ENCODE data around the gene LRRC30.

LRRC30 gene

GRCh38 chr18:7257426-7257740, 26.5 kb downstream of the LRRC30 start:
- no peak for ATAC-seq
- TF ChIP-seq PPARA (CRISPR knock-in tag; IDR thresholded peaks at IDR 0.05; ENCODE audit: borderline replicate concordance) (no peak), CSDC2 (CRISPR knock-in tag; IDR thresholded peaks at IDR 0.05) (no peak)

- no peak for TF ChIP-seq CREB5 (CRISPR knock-in tag; IDR thresholded peaks at IDR 0.05; ENCODE audit: low read depth)
- TF ChIP-seq SNAI2 (CRISPR knock-in tag; IDR thresholded peaks at IDR 0.05), result no peak; the same call in 1 of the 2 replicates
- TF ChIP-seq RARB (CRISPR knock-in tag; IDR thresholded peaks at IDR 0.05), result no peak
- no peak for TF ChIP-seq ZNF565 (CRISPR knock-in tag; conservative IDR thresholded peaks at IDR 0.05; ENCODE audit: low read depth)
- TF ChIP-seq ZNF8 (CRISPR knock-in tag; IDR thresholded peaks at IDR 0.05), result no peak
- TF ChIP-seq GLIS3 (CRISPR knock-in tag; IDR thresholded peaks at IDR 0.05), result no peak
- TF ChIP-seq POU6F1 (CRISPR knock-in tag; IDR thresholded peaks at IDR 0.05; ENCODE audit: borderline replicate concordance, low read depth), result no peak
- TF ChIP-seq PATZ1 (CRISPR knock-in tag; IDR thresholded peaks at IDR 0.05; ENCODE audit: borderline replicate concordance), result no peak
- no peak for TF ChIP-seq ZC3H10 (CRISPR knock-in tag; IDR thresholded peaks at IDR 0.05)
- TF ChIP-seq ZFP3 (CRISPR knock-in tag; IDR thresholded peaks at IDR 0.05), result no peak
- no peak for TF ChIP-seq CSDC2 (CRISPR knock-in tag; IDR thresholded peaks at IDR 0.05)
- no peak for ATAC-seq
These were observed 28.6 kb downstream of the LRRC30 start for GRCh38 chr18:7259475-7259874.

GRCh38 chr18:7261199-7261598, 30.3 kb downstream of the LRRC30 start:
- ATAC-seq, result no peak
- TF ChIP-seq SNAI2 (CRISPR knock-in tag; IDR thresholded peaks at IDR 0.05) (no peak), GLIS3 (CRISPR knock-in tag; IDR thresholded peaks at IDR 0.05) (no peak), ZNF8 (CRISPR knock-in tag; IDR thresholded peaks at IDR 0.05) (no peak), CREB5 (CRISPR knock-in tag; IDR thresholded peaks at IDR 0.05; ENCODE audit: low read depth) (no peak), ARNTL (CRISPR knock-in tag; IDR thresholded peaks at IDR 0.05; ENCODE audit: borderline replicate concordance, low read depth) (no peak), ZNF70 (CRISPR knock-in tag; IDR thresholded peaks at IDR 0.05) (no peak), ESRRG (CRISPR knock-in tag; IDR thresholded peaks at IDR 0.05) (no peak), TCF4 (CRISPR knock-in tag; IDR thresholded peaks at IDR 0.05; ENCODE audit: borderline replicate concordance) (no peak), CSRNP3 (CRISPR knock-in tag; IDR thresholded peaks at IDR 0.05) (no peak), PPARA (CRISPR knock-in tag; IDR thresholded peaks at IDR 0.05; ENCODE audit: borderline replicate concordance) (no peak), PATZ1 (CRISPR knock-in tag; IDR thresholded peaks at IDR 0.05; ENCODE audit: borderline replicate concordance) (no peak), POU6F1 (CRISPR knock-in tag; IDR thresholded peaks at IDR 0.05; ENCODE audit: borderline replicate concordance, low read depth) (no peak), ZFP3 (CRISPR knock-in tag; IDR thresholded peaks at IDR 0.05) (no peak), ZNF565 (CRISPR knock-in tag; conservative IDR thresholded peaks at IDR 0.05; ENCODE audit: low read depth) (no peak), TSHZ2 (CRISPR knock-in tag; IDR thresholded peaks at IDR 0.05) (no peak), BACH2 (CRISPR knock-in tag; IDR thresholded peaks at IDR 0.05; ENCODE audit: borderline replicate concordance) (no peak), RARB (CRISPR knock-in tag; IDR thresholded peaks at IDR 0.05) (no peak)
